ENCODE results near the gene CYP4B1. TPM values are rescaled to one million over a fixed set of nuclear protein-coding genes. Genes with fewer than 3 reads are reported as not detected.
"Not testable (repeated sequence)": the region's sequence is repeated elsewhere in the genome, so short reads cannot be mapped to it uniquely, and the experiment has no call there.

CYP4B1 gene
- total and polyA plus RNA-seq, 2 experiments from 2014 or later, result not detected

GRCh38 chr1:46774297-46774696, 24.5 kb upstream of the CYP4B1 start:
- no peak overlapping the region for H3K27ac ChIP-seq
- H3K4me3 ChIP-seq, result no peak overlapping the region
- TF ChIP-seq CTCF (IDR thresholded peaks at IDR 0.05; ENCODE audit: low read depth, low read length), result no peak
- H3K9me3 ChIP-seq (ENCODE audit: low read depth), result no peaks in the 10 kb centered on the region
- no peak for DNase-seq (ENCODE audit: low read depth in 1 of 2, low spot score in 1 of 2)
- no peaks in the 10 kb centered on the region for H3K36me3 ChIP-seq
- H3K4me1 ChIP-seq (ENCODE audit: low read depth), result no peaks in the 10 kb centered on the region
- no peaks in the 10 kb centered on the region for H3K27me3 ChIP-seq

GRCh38 chr1:46778456-46778855, 20.4 kb upstream of the CYP4B1 start:
- not testable (repeated sequence) for H3K4me1 ChIP-seq (ENCODE audit: low read depth); H3K9me3 ChIP-seq (ENCODE audit: low read depth); H3K36me3 ChIP-seq; H3K4me3 ChIP-seq; DNase-seq (ENCODE audit: low read depth in 1 of 2, low spot score in 1 of 2); H3K27ac ChIP-seq; H3K27me3 ChIP-seq

GRCh38 chr1:46784666-46785065, 14.2 kb upstream of the CYP4B1 start:
- Histone ChIP-seq H3K9me3 (ENCODE audit: low read depth) (no peaks in the 10 kb centered on the region), H3K27me3 (no peaks in the 10 kb centered on the region), H3K36me3 (no peaks in the 10 kb centered on the region), H3K27ac (no peak overlapping the region), H3K4me3 (no peak overlapping the region), H3K4me1 (ENCODE audit: low read depth) (no peaks in the 10 kb centered on the region)
- no peak for TF ChIP-seq CTCF (IDR thresholded peaks at IDR 0.05; ENCODE audit: low read depth, low read length)
- no peak for DNase-seq (ENCODE audit: low read depth in 1 of 2, low spot score in 1 of 2)

DNA sequence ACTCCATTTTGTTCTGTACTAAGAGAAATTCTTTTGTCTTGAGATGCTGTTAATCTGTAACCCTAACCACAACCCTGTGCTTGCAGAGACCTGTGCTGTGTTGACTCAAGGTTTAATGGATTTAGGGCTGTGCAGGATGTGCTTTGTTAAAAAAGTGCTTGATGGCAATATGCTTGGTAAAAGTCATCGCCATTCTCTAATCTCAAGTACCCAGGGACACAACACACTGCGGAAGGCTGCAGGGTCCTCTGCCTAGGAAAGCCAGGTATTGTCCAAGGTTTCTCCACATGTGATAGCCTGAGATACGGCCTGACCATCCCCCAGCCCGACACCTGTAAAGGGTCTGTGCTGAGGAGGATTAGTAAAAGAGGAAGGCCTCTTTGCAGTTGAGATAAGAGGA, 10.2 kb upstream of the CYP4B1 start:
- H3K36me3 ChIP-seq; H3K9me3 ChIP-seq (ENCODE audit: low read depth); H3K4me1 ChIP-seq (ENCODE audit: low read depth); H3K4me3 ChIP-seq; DNase-seq (ENCODE audit: low read depth in 1 of 2, low spot score in 1 of 2); H3K27ac ChIP-seq; H3K27me3 ChIP-seq: not testable (repeated sequence)

DNA sequence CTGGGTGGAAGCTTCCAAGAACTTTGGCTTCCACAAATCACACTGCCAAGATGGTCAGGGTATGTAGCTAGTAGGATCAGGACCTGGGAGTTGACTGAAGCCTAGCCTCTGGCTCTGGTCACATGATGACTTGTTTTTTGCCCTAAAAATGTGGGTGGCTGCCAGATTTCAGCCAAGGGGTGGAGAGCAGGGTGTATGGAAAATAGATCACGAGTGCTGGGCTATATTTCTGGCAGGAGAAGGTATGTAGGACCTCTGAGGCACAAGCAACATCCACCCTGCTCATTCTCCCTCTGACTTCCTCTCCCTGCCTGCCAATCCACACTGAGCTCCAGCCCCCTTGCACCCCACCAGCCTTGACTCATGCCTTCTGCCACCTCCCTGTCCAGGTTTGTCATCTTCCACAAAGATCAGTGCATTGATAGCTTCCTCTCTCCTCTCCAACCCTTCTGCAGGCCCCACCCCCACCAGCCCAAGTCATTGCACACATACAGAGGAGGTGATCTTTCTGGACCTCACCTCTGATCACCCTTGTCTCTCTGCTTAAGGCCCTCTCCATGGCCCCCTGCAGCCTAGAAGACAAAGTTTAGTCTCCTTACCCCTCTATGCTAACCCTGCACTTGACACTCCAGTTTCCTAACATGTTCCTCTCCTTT, 8.3 kb upstream of the CYP4B1 start:
- Histone ChIP-seq H3K36me3 (no peaks in the 10 kb centered on the region), H3K4me3 (no peak overlapping the region), H3K4me1 (ENCODE audit: low read depth) (no peaks in the 10 kb centered on the region), H3K9me3 (ENCODE audit: low read depth) (no peaks in the 10 kb centered on the region), H3K27ac (no peak overlapping the region), H3K27me3 (no peaks in the 10 kb centered on the region)
- TF ChIP-seq CTCF (IDR thresholded peaks at IDR 0.05; ENCODE audit: low read depth, low read length), result no peak
- no peak for DNase-seq (ENCODE audit: low read depth in 1 of 2, low spot score in 1 of 2)

DNA sequence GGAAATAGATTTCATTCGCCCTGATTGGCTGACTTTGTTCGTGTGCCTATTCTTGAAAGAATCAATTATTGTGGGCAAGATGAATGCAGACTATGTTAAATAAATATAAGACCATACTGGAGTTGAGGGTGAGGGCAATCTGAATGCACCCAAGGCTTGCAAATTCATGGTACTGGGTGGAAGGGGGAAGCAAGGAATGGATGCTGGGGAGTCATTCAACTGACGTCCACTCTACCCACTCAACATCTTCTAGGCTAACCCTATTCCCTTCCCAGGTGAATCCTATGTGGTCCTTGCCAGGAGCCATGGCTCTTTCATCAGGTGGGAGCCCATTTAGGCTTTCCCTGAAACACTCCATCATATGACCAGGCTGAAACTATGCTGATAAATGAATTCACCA, 5.7 kb upstream of the CYP4B1 start:
- no peak for TF ChIP-seq CTCF (IDR thresholded peaks at IDR 0.05; ENCODE audit: low read depth, low read length)
- no peak overlapping the region for H3K27ac ChIP-seq
- no peak for DNase-seq (ENCODE audit: low read depth in 1 of 2, low spot score in 1 of 2)
- no peak overlapping the region for H3K4me3 ChIP-seq
- no peaks in the 10 kb centered on the region for H3K9me3 ChIP-seq (ENCODE audit: low read depth)
- no peaks in the 10 kb centered on the region for H3K27me3 ChIP-seq
- no peaks in the 10 kb centered on the region for H3K36me3 ChIP-seq
- no peaks in the 10 kb centered on the region for H3K4me1 ChIP-seq (ENCODE audit: low read depth)

Data from cardiac muscle cell (in vitro differentiated cells and primary cell).